Right lobe of liver (tissue), 6 donors: Measurements from ENCODE around the gene ADIPOR1. TPM values are rescaled to one million over a fixed set of nuclear protein-coding genes. Genes with fewer than 3 reads are reported as not detected.
A peak's percentile ranks its signal among the peaks of the same experiment; 100 is the strongest.

Experiments
- ATAC-seq, 4 donors: fragments of 200-7000 bp; cut with Tn5 transposase; one replicate each; pipeline ENCODE4 v1.9.1; 2020; ENCODE audit warnings: mild to moderate bottlenecking in 4 of 4, moderate library complexity in 4 of 4
- DNase-seq, 3 donors: peaks; one replicate each; pipeline ENCODE4 v3.0.0-alpha.2; 2020
- H3K27ac ChIP-seq, 3 donors: fragments of 200-600 bp; one replicate each; pipeline ENCODE4 v1.8.0; 2022
- H3K27me3 ChIP-seq, 2 donors: fragments of 200-600 bp; one replicate each; pipeline ENCODE4 v1.8.0; 2022
- H3K36me3 ChIP-seq, 4 donors: fragments of 200-600 bp; sonication (generic) in 1 of 4; one replicate each; pipeline versions ENCODE4 v1.5.1 to v1.8.0; 2017 to 2022; ENCODE audit warnings: control low read depth in 1 of 4
- H3K4me1 ChIP-seq, 4 donors: fragments of 200-600 bp; sonication (generic) in 1 of 4; one replicate each; pipeline versions ENCODE4 v1.5.1 to v1.8.0; 2017 to 2022; ENCODE audit warnings: control low read depth in 1 of 4
- H3K4me3 ChIP-seq, 3 donors: fragments of 200-600 bp; one replicate each; pipeline ENCODE4 v1.8.0; 2022
- H3K9me3 ChIP-seq, 4 donors: fragments of 200-600 bp; sonication (generic) in 1 of 4; one replicate each; pipeline versions ENCODE4 v1.5.1 to v1.8.0; 2017 to 2022; ENCODE audit warnings: control low read depth in 1 of 4
- POLR2A ChIP-seq: fragments of 450-650 bp; IDR thresholded peaks from one replicate; pipeline ENCODE4 v1.6.1; 2017; ENCODE audit warnings: antibody characterized with exemption, mild to moderate bottlenecking
- WGBS: methylation state at CpG from one replicate; pipeline ENCODE4 v1.1.6; 2018; ENCODE audit warnings: low coverage, low lambda C conversion rate; ENCODE audit not compliant: insufficient coverage; ENCODE audit errors: missing lambda C conversion rate; 5-methylcytosine and 5-hydroxymethylcytosine counted together
- intact Hi-C, 2 donors: fragments of 100-400 bp; cut with DNase I; formaldehyde crosslinking; loops; one replicate each; pipeline versions ENCODE4 v1.11.2 to v1.14.1; 2022
- total RNA-seq, 6 experiments: library from RNA; depleted of rRNA in 2 of 6; stranded (reverse); fragments of >200 nt in 2 of 6; fragmentation: NEBNext Ultra II Directional in 3 of 6; extraction: Animal tissue kit (Norgen Biotek cat#: 25700) in 3 of 6; gene quantifications; one replicate each; pipeline versions ENCODE4 v1.1.0 to v1.2.4, GENCODE V29; 2016 to 2023
- TF ChIP-seq, protein P1 (sequence below), 4 donors: fragments of 200-600 bp in 3 of 4; fragments of 450-650 bp in 1 of 4; IDR thresholded peaks; one replicate each; pipeline versions ENCODE4 v1.5.1 to v1.8.0; 2016 to 2022; ENCODE audit warnings: antibody characterized with exemption in 4 of 4, mild to moderate bottlenecking in 2 of 4
- donor health status: DM: no; HTN: yes; CAD: no.
- donor health status: DM: no; HTN: no; CAD: no.
- donor health status: DM: no; HTN: no; CAD: no.
- donor health status: DM: no; HTN: yes; CAD: no.
- donor health status: DM: no; HTN: yes; CAD: no.

The ADIPOR1 gene
- total RNA-seq, 6 experiments from 2014 or later, result 49.3 to 88.3 (median 61.1) TPM

DNA sequence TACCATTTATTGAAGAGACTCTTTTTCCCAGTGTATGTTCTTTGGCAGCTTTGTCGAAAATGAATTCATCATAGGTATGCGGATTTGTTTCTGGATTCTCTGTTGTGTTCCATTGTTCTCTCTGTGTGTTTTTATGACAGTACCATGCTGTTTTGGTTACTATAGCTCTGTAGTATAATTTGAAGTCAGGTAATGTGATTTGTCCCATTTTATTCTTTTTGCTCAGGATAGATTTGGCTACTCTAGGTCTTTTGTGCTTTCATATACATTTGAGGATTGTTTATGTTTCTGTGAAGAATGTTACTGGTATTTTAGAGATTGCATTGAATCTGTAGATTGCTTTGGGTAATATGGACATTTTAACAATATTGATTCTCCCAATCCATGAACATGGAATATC is 25.6 kb downstream of the ADIPOR1 start:
- DNase-seq (no peak), ATAC-seq (no peak)
- TF ChIP-seq, protein P1, sequence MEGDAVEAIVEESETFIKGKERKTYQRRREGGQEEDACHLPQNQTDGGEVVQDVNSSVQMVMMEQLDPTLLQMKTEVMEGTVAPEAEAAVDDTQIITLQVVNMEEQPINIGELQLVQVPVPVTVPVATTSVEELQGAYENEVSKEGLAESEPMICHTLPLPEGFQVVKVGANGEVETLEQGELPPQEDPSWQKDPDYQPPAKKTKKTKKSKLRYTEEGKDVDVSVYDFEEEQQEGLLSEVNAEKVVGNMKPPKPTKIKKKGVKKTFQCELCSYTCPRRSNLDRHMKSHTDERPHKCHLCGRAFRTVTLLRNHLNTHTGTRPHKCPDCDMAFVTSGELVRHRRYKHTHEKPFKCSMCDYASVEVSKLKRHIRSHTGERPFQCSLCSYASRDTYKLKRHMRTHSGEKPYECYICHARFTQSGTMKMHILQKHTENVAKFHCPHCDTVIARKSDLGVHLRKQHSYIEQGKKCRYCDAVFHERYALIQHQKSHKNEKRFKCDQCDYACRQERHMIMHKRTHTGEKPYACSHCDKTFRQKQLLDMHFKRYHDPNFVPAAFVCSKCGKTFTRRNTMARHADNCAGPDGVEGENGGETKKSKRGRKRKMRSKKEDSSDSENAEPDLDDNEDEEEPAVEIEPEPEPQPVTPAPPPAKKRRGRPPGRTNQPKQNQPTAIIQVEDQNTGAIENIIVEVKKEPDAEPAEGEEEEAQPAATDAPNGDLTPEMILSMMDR (IDR thresholded peaks at IDR 0.05), result no peak
- TF ChIP-seq POLR2A, result no peak
- no peaks in the 10 kb centered on the region for H3K9me3 ChIP-seq
- intact Hi-C loops, result no loop called here
- H3K27ac ChIP-seq, result no peak overlapping the region
- no peak overlapping the region for H3K4me3 ChIP-seq
- H3K4me1 ChIP-seq, result no peaks in the 10 kb centered on the region
- 46% methylated on average over 2 of the region's 2 CpGs for WGBS
- no peaks in the 10 kb centered on the region for H3K36me3 ChIP-seq
- no peaks in the 10 kb centered on the region for H3K27me3 ChIP-seq

DNA sequence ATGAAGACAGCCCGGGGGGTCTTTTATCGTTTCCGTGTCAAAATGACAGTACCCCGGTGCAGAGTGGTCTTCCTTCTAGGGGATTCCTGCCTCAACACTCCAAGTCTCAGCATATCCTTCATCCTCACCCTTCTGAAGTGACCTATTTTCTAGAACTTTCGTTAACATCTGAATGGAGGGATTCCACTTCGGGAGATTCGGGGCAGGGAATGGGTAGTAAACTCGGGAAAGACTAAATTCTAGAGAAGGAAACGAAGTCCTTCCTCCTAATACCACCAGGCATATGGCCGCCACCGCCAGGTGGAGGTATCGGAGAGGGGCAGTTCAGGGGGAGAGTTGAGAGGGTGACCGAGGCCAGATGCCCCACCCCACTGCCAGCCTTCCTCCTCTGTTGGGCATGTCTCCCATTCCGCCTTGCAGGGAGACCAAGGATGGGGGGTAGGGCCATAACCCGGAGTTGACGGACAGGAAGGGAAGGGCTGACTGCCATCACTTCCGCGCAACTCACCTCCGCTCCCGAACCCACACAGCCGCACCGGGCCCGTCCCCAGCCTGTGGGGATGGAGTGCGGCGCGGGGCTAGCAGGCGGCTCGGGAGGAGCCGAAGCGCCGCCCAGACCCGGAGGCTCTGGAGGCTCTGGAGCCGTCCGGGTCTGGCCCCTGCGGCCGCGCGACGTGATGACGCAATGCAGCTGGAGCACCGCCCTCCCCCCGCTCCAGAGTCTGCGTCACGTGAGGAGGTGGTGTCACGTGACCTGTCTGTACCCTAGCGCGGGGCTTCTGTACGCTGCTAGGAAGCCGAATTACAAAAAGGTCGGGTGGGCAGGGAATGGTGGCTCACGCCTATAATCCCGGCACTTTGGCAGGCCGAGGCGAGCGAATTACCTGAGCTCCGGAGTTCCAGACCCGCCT is 31.3 kb downstream of the ADIPOR1 start, which contains the start of gene KLHL12:
Gene KLHL12 (minus strand): TSS at position 654 of the 911 bp plus-strand sequence. CDS start 2,072 bp downstream, outside the sequence.
- TF ChIP-seq POLR2A, result peak; percentile 94
- TF ChIP-seq, protein P1 (IDR thresholded peaks at IDR 0.05), result peak; percentile 48 to 63 (median 56)
- Histone ChIP-seq H3K27ac (peak within 1 kb of the TSS; percentile 86 to 95 (median 88)), H3K9me3 (no peaks in the 10 kb centered on the region), H3K4me3 (peak within 1 kb of the TSS; percentile 70 to 90 (median 76)), H3K36me3 (peaks cover 0 to 10% (median 4%) of the 10 kb centered on the region in 4 donors), H3K27me3 (no peaks in the 10 kb centered on the region), H3K4me1 (peaks cover 0 to 7% (median 1%) of the 10 kb centered on the region in 4 donors)
- peak; percentile 97 to 98 (median 98) for DNase-seq
- peak; percentile 97 to 98 (median 98) for ATAC-seq
- intact Hi-C loops, result no loop called here
- WGBS, result 1% methylated on average over 37 of the region's 57 CpGs

DNA sequence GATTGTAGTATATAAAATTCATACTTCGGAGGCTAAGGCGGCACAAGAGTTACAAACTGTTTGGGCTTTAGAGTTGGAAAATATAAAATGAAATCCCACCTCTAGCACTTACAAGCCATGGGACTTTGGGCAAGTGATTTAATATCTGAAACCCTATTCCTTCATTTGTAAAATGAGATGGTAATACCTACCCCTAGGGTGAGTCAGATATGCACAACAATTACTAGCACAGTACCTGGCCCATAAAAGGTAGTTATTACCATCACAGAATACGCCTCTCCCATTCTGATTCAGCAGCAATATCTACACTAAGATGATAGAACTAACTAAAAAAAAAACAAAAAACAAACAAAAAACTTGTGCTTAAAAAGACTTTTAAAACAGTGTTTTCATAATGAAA is 34.6 kb downstream of the ADIPOR1 start:
- WGBS, result 93% methylated on average over 3 of the region's 3 CpGs
- peaks cover 0 to 21% (median 13%) of the 10 kb centered on the region in 4 donors for H3K36me3 ChIP-seq
- DNase-seq (no peak), ATAC-seq (no peak)
- H3K4me3 ChIP-seq, result no peak overlapping the region
- H3K9me3 ChIP-seq, result no peaks in the 10 kb centered on the region
- TF ChIP-seq POLR2A, result no peak
- TF ChIP-seq, protein P1 (IDR thresholded peaks at IDR 0.05), result no peak
- no peaks in the 10 kb centered on the region for H3K27me3 ChIP-seq
- peaks cover 0 to 7% (median 3%) of the 10 kb centered on the region in 4 donors for H3K4me1 ChIP-seq
- H3K27ac ChIP-seq, result no peak overlapping the region
- intact Hi-C loops, result no loop called here

DNA sequence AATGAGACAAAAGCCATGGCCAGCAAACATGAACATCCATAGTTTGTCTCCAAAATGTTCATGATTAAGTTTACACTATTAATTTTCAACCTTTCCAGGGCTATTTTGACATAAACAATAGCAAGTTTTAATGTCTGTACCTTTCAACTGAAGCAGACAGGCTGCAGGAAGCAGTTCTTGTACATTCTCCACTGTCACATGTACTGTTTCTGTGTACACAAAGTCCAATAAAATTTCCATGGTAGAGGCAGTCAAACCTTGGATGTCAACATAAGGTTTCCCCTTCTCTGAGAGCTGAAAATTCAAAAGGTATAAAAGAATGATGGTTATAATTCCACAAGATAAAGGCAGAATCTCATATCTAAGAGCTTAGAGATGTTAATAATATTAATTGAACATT is 38.5 kb downstream of the ADIPOR1 start:
- Histone ChIP-seq H3K4me1 (peaks cover 0 to 5% (median 0%) of the 10 kb centered on the region in 4 donors), H3K27ac (no peak overlapping the region), H3K36me3 (peaks cover 0 to 57% (median 25%) of the 10 kb centered on the region in 4 donors), H3K4me3 (no peak overlapping the region), H3K27me3 (no peaks in the 10 kb centered on the region), H3K9me3 (no peaks in the 10 kb centered on the region)
- ATAC-seq (no peak), DNase-seq (no peak)
- TF ChIP-seq POLR2A, result no peak
- TF ChIP-seq, protein P1 (IDR thresholded peaks at IDR 0.05), result no peak
- intact Hi-C loops, result no loop called here
